HepG2 (cell line): ENCODE data around the gene SMTNL1. TPM values are rescaled to one million over a fixed set of nuclear protein-coding genes. Genes with fewer than 3 reads are reported as not detected.

Source experiments
- BCLAF1 ChIP-seq: fragments of 450-650 bp; IDR thresholded peaks from 2 replicates; pipeline ENCODE4 v1.6.1; 2017; ENCODE audit warnings: mild to moderate bottlenecking
- GPBP1L1 ChIP-seq: sonication (generic); formaldehyde crosslinking; IDR thresholded peaks from 2 replicates; pipeline ENCODE4 v1.5.0; 2020; ENCODE audit warnings: mild to moderate bottlenecking, missing genetic modification reagents
- HNF4A ChIP-seq: sonication (generic); formaldehyde crosslinking; IDR thresholded peaks from 2 replicates; pipeline ENCODE4 v1.4.0; 2020; ENCODE audit warnings: missing genetic modification reagents
- HNRNPK ChIP-seq: fragments of 200-400 bp; formaldehyde crosslinking; IDR thresholded peaks from 2 replicates; pipeline ENCODE4 v1.6.1; 2018; ENCODE audit warnings: low read length, low read depth, moderate library complexity, mild to moderate bottlenecking; ENCODE audit not compliant: poor library complexity, severe bottlenecking
- SSRP1 ChIP-seq: IDR thresholded peaks from 2 replicates; pipeline ENCODE4 v1.6.1; 2016; ENCODE audit warnings: control low read depth
- TIGD3 ChIP-seq: sonication (generic); formaldehyde crosslinking; IDR thresholded peaks from 2 replicates; pipeline ENCODE4 v1.5.1; 2020; ENCODE audit warnings: mild to moderate bottlenecking, missing genetic modification reagents, borderline replicate concordance
- ZKSCAN8 ChIP-seq: IDR thresholded peaks from 2 replicates; pipeline ENCODE4 v1.6.1; 2016; ENCODE audit warnings: borderline replicate concordance, missing genetic modification reagents, missing compliant biosample characterization
- ZNF138 ChIP-seq: sonication (generic); formaldehyde crosslinking; IDR thresholded peaks from 2 replicates; pipeline ENCODE4 v1.5.0; 2020; ENCODE audit warnings: mild to moderate bottlenecking, low read depth, missing genetic modification reagents
- ZNF276 ChIP-seq: sonication (generic); formaldehyde crosslinking; IDR thresholded peaks from 2 replicates; pipeline ENCODE4 v1.4.0; 2020; ENCODE audit warnings: mild to moderate bottlenecking, low read depth, missing genetic modification reagents
- ZNF367 ChIP-seq: sonication (generic); formaldehyde crosslinking; IDR thresholded peaks from 2 replicates; pipeline ENCODE4 v1.4.0; 2020; ENCODE audit warnings: missing genetic modification reagents, borderline replicate concordance
- ZUFSP ChIP-seq: sonication (generic); formaldehyde crosslinking; IDR thresholded peaks from 2 replicates; pipeline ENCODE4 v1.9.0; 2021; ENCODE audit warnings: missing genetic modification reagents, mild to moderate bottlenecking, borderline replicate concordance
- polyA plus RNA-seq, 8 experiments: library from polyadenylated mRNA; depleted of rRNA in 3 of 8; stranded (reverse) in 7 of 8; unstranded in 1 of 8; fragments of >200 nt; fragmentation: Illumina TruSeq in 4 of 8; extraction: Trizol in 4 of 8; gene quantifications; 2 replicates each; pipeline versions ENCODE4 v1.2.1 to v1.2.3, GENCODE V29; 2011 to 2016; ENCODE audit warnings: low read depth in 4 of 8, missing spikeins in 1 of 8, mixed read lengths in 1 of 8; ENCODE audit not compliant: insufficient read depth in 1 of 8
- total RNA-seq, 5 experiments: library from RNA; depleted of rRNA; stranded (reverse); fragments of >200 nt; fragmentation: Illumina TruSeq; extraction: Trizol; gene quantifications; 2 replicates each; pipeline ENCODE4 v1.2.3, GENCODE V29; 2016; ENCODE audit warnings: low read depth in 1 of 5

The SMTNL1 gene
- total and polyA plus RNA-seq, 2 of the 13 experiments (the other 11 are each of a cell fraction or from before 2014, with no cell fraction given), result 0.04 TPM; not detected in 1

- TF ChIP-seq HNF4A (CRISPR knock-in tag), result peak; percentile 38; the same call in 1 of the 2 replicates
- TF ChIP-seq GPBP1L1, result no peak
- no peak for TF ChIP-seq ZUFSP (CRISPR knock-in tag)
- TF ChIP-seq SSRP1, result 0 out of 2 replicates have a peak, but pooled peaks have one; percentile 48
- no peak for TF ChIP-seq ZNF276 (CRISPR knock-in tag)
- no peak for TF ChIP-seq ZNF138 (CRISPR knock-in tag)
- peak; percentile 71; the same call in 1 of the 2 replicates for TF ChIP-seq ZKSCAN8 (CRISPR knock-in tag)
- TF ChIP-seq BCLAF1, result no peak
- TF ChIP-seq TIGD3 (CRISPR knock-in tag), result no peak
- TF ChIP-seq HNRNPK, result no peak
- TF ChIP-seq ZNF367 (CRISPR knock-in tag), result no peak
Observed at GRCh38 chr11:57530596-57531507, 6.5 kb upstream of the SMTNL1 start, which contains the start of gene TIMM10 (continued).
